Mucosa of descending colon (tissue), 3 donors: Measurements from ENCODE around the gene SYT9. TPM values are rescaled to one million over a fixed set of nuclear protein-coding genes. Genes with fewer than 3 reads are reported as not detected.
A peak's percentile ranks its signal among the peaks of the same experiment; 100 is the strongest.

ENCODE experiments used
- ATAC-seq: fragments of 200-7000 bp; cut with Tn5 transposase; one replicate; pipeline ENCODE4 v1.9.1; 2020; ENCODE audit warnings: mild to moderate bottlenecking, moderate library complexity
- DNase-seq, 3 donors: peaks; one replicate each; pipeline ENCODE4 v3.0.0-alpha.2; 2020
- H3K36me3 ChIP-seq: fragments of 200-600 bp; one replicate; pipeline ENCODE4 v1.8.0; 2021; ENCODE audit warnings: low read depth, mild to moderate bottlenecking
- H3K4me1 ChIP-seq: fragments of 200-600 bp; one replicate; pipeline ENCODE4 v1.8.0; 2021; ENCODE audit warnings: low read depth, mild to moderate bottlenecking
- H3K4me3 ChIP-seq: fragments of 200-600 bp; one replicate; pipeline ENCODE4 v1.8.0; 2021; ENCODE audit warnings: mild to moderate bottlenecking
- H3K9me3 ChIP-seq: fragments of 200-600 bp; one replicate; pipeline ENCODE4 v1.8.0; 2021; ENCODE audit warnings: mild to moderate bottlenecking
- intact Hi-C, 2 donors: fragments of 100-400 bp; cut with DNase I in 1 of 2; cut with micrococcal nuclease in 1 of 2; formaldehyde crosslinking; loops; one replicate each; pipeline versions ENCODE4 v1.11.0 to v1.11.1; 2022; cut with DNase I, micrococcal nuclease
- total RNA-seq, 3 donors: library from RNA; stranded (reverse); fragmentation: NEBNext Ultra II Directional in 2 of 3; extraction: Animal tissue kit (Norgen Biotek cat#: 25700) in 2 of 3; gene quantifications; one replicate each; pipeline versions ENCODE4 v1.2.1 to v1.2.4, GENCODE V29; 2021 to 2023
- TF ChIP-seq, protein P1 (sequence below): fragments of 200-600 bp; IDR thresholded peaks from one replicate; pipeline ENCODE4 v1.8.0; 2022; ENCODE audit warnings: antibody characterized with exemption, mild to moderate bottlenecking
- donor health status: DM: no; HTN: no; CAD: no; lungs with moderate emphysema.
- donor health status: DM: no; HTN: no; CAD: no.
- donor health status: DM: no; HTN: yes; CAD: no.

The SYT9 gene
- total RNA-seq, 3 donors from 2014 or later, result 0.12 to 0.57 (median 0.14) TPM

DNA sequence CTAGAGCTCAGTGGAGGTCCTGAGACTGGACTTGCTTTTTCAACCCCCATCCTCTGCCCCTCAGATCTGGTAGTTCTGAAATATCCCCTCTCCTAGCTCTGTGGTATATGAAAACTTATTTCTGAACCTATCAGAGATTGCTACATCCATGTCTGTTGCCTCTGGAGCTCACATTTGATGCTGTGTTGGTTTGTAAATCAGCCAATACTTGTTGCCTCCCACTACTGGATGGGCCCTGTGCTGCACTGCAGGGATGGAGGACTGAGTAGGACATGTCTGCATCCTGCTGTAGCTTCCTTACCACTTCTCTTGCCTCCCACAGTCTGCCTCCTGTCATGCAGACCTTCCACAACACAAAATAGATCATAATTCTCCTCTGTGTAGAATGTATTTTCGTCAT, 238.8 kb downstream of the SYT9 start:
- intact Hi-C loops, result no loop called here
- H3K4me3 ChIP-seq, result no peak overlapping the region
- ATAC-seq (no peak), DNase-seq (no peak)
- H3K36me3 ChIP-seq, result no peaks in the 10 kb centered on the region
- TF ChIP-seq, protein P1, sequence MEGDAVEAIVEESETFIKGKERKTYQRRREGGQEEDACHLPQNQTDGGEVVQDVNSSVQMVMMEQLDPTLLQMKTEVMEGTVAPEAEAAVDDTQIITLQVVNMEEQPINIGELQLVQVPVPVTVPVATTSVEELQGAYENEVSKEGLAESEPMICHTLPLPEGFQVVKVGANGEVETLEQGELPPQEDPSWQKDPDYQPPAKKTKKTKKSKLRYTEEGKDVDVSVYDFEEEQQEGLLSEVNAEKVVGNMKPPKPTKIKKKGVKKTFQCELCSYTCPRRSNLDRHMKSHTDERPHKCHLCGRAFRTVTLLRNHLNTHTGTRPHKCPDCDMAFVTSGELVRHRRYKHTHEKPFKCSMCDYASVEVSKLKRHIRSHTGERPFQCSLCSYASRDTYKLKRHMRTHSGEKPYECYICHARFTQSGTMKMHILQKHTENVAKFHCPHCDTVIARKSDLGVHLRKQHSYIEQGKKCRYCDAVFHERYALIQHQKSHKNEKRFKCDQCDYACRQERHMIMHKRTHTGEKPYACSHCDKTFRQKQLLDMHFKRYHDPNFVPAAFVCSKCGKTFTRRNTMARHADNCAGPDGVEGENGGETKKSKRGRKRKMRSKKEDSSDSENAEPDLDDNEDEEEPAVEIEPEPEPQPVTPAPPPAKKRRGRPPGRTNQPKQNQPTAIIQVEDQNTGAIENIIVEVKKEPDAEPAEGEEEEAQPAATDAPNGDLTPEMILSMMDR, result no peak
- H3K4me1 ChIP-seq, result no peaks in the 10 kb centered on the region
- no peaks in the 10 kb centered on the region for H3K9me3 ChIP-seq

DNA sequence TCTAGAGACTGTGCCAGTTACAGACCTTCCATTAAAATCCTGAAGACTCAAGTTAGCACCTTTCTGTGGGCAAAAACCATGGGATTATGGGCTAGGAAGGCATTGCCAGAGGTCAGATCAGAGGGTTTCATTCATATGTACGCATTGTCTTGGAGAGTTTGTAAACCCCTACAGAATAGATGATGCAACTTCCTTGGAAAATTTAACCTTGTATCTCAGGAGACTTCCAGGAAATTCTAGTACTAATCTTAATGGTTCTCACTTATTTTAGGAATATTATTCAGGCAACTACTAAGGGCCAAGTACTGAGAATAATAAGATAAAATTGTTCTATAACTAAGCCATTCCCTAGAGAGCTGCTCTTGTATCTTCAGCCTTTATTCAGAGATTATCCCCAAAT, 240.5 kb downstream of the SYT9 start:
- no peaks in the 10 kb centered on the region for H3K4me1 ChIP-seq
- H3K36me3 ChIP-seq, result no peaks in the 10 kb centered on the region
- no peaks in the 10 kb centered on the region for H3K9me3 ChIP-seq
- TF ChIP-seq, protein P1, result no peak
- no peak for DNase-seq
- no peak overlapping the region for H3K4me3 ChIP-seq
- no peak for ATAC-seq
- intact Hi-C loops, result no loop called here

DNA sequence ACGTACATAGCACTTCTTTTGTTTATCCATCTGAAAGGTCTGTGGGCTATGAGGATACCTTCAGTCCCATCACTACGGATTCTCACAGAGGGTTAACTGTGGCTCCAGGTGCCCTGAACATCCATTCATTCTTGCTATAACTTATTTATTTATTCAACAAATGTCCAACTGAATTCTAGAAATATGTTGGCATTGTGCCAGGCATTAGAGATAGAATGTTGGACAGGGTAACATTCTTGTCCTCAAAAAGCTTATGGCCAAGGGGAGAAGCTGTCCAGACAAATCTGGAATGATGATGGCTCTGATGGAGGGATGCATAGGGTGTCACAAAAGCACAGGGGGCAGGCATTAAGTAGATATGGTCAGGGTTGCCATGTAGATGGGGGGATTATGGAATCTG, 242.0 kb downstream of the SYT9 start:
- ATAC-seq (no peak), DNase-seq (no peak)
- TF ChIP-seq, protein P1, result no peak
- no peaks in the 10 kb centered on the region for H3K36me3 ChIP-seq
- H3K9me3 ChIP-seq, result no peaks in the 10 kb centered on the region
- H3K4me1 ChIP-seq, result no peaks in the 10 kb centered on the region
- intact Hi-C loops, result no loop called here
- no peak overlapping the region for H3K4me3 ChIP-seq

DNA sequence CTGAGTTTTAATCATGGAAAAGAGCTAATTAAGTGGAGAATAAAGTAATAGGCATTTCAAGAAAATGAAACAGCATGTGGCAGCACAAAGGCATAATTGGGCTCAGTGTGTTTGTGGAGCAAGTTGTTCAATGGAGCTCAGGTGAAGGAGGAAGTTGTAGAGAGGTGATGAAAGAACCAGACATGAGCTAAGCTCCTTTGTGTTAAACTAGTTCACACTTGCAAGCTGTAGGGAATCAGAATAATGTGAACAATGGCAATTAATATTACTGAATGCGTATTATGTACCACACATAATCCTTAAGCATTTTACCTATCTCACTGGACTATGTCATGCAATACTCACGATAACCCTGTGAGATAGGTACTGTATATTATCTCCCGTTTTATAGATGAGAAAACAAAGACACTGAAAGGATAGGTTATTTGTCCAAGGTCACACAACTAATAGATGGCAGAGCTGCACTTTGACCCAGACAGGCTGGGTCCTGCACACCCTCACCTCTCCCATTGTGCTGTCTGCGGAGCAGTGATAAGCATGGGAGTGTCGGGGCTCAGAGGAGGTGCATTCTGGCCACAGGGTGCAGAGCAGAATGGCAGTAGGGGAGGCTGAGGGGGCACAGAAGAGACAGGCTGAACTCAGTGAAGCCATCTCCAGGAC, 242.5 kb downstream of the SYT9 start:
- ATAC-seq (peak; percentile 26), DNase-seq (no peak)
- H3K4me1 ChIP-seq, result no peaks in the 10 kb centered on the region
- H3K36me3 ChIP-seq, result no peaks in the 10 kb centered on the region
- intact Hi-C loops, result no loop called here
- no peak overlapping the region for H3K4me3 ChIP-seq
- TF ChIP-seq, protein P1, result no peak
- no peaks in the 10 kb centered on the region for H3K9me3 ChIP-seq

DNA sequence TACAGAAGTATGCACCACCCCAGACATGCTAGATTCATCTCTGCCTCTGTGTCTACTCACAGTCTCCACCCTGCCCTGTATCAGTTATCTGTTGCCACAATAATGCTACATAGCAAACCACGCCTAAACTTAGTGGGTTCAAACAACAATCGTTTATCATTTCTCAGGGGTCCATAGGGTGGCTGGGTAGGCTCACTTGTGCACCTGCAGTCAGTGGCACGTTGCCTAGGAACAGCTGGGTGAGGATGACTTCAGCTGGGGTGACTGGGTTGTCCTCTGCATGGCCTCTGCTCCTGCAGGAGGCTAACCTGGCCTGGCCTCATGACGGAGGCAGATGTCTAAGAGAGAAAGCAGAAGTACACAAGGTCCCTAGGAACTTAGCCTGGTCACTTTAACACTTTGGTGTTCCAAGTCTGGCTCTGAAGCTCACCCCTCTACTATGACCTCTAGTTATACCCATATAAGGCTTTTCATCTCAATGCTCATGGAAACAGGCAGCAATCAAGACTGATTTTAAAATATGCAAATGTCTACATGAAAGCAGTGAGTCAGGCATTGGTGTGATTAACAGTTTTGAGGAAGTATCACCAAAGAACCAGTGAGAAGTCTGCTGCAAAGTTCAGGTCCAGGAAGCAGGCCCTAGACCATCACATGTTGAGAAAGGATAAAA, 244.3 kb downstream of the SYT9 start:
- TF ChIP-seq, protein P1, result no peak
- ATAC-seq (peak; percentile 69), DNase-seq (peak in 1 of 3 donors; percentile 9)
- Histone ChIP-seq H3K36me3 (no peaks in the 10 kb centered on the region), H3K4me3 (no peak overlapping the region), H3K9me3 (no peaks in the 10 kb centered on the region), H3K4me1 (no peaks in the 10 kb centered on the region)
- intact Hi-C loops, result no loop called here
